Activated CD4-positive, alpha-beta T cell treated with anti-CD3 and anti-CD28 coated beads, Interleukin-2, amount 50 U/mL, for 24 hours (primary cell): ENCODE data around the gene RNPEPL1.
"Not testable (repeated sequence)": the region's sequence is repeated elsewhere in the genome, so short reads cannot be mapped to it uniquely, and the experiment has no call there.

Experiments used
- DNase-seq, 2 donors: peaks; one replicate each; pipeline ENCODE4 v3.0.0-alpha.2; 2020; ENCODE audit warnings: low read depth in 1 of 2, low spot score in 1 of 2

RNPEPL1 gene

GRCh38 chr2:240532031-240532775 is 36.1 kb upstream of the RNPEPL1 start:
- DNase-seq, result no peak

GRCh38 chr2:240538031-240538780 is 30.1 kb upstream of the RNPEPL1 start:
- DNase-seq, result no peak

- not testable (repeated sequence) for DNase-seq
These were observed 29.2 kb upstream of the RNPEPL1 start for GRCh38 chr2:240539101-240539500.

GRCh38 chr2:240539906-240540305 is 28.4 kb upstream of the RNPEPL1 start:
- DNase-seq, result no peak

GRCh38 chr2:240551288-240551687 is 17.0 kb upstream of the RNPEPL1 start:
- no peak for DNase-seq

- no peak for DNase-seq
These were observed 16.5 kb upstream of the RNPEPL1 start for GRCh38 chr2:240551811-240552210.

- DNase-seq, result no peak
These were observed 14.3 kb upstream of the RNPEPL1 start for GRCh38 chr2:240553956-240554480.

GRCh38 chr2:240554767-240555493 is 13.4 kb upstream of the RNPEPL1 start:
- no peak for DNase-seq

GRCh38 chr2:240555541-240556250 is 12.6 kb upstream of the RNPEPL1 start:
- DNase-seq, result no peak

GRCh38 chr2:240556553-240557100 is 11.7 kb upstream of the RNPEPL1 start:
- peak in 1 of 2 donors; percentile 47 for DNase-seq

GRCh38 chr2:240557101-240557751 is 11.1 kb upstream of the RNPEPL1 start:
- DNase-seq, result no peak

- peak in 1 of 2 donors; percentile 47 for DNase-seq
These were observed 10.5 kb upstream of the RNPEPL1 start, which contains the start of gene ANKMY1 for GRCh38 chr2:240557808-240558207. Gene ANKMY1, minus strand, starts transcription at chr2:240557988. Its CDS starts 653 bp downstream, at chr2:240557335.

- DNase-seq, result no peak
These were observed 10.0 kb upstream of the RNPEPL1 start for GRCh38 chr2:240558236-240558761.

GRCh38 chr2:240559286-240559685 is 9.0 kb upstream of the RNPEPL1 start:
- DNase-seq, result no peak

- peak; percentile 80 to 84 for DNase-seq
These were observed 8.2 kb upstream of the RNPEPL1 start, which contains the start of gene DUSP28 for GRCh38 chr2:240560084-240560479. Gene DUSP28, plus strand, starts transcription at chr2:240560357. Its CDS starts 328 bp downstream, at chr2:240560685.

GRCh38 chr2:240560480-240561324 is 7.6 kb upstream of the RNPEPL1 start:
- peak; percentile 98 to 100 for DNase-seq

GRCh38 chr2:240561325-240561971 is 6.8 kb upstream of the RNPEPL1 start:
- DNase-seq, result no peak

- DNase-seq, result not testable (repeated sequence)
These were observed 5.1 kb upstream of the RNPEPL1 start for GRCh38 chr2:240563231-240563630.
